NCI-H146 (cell line): ENCODE measurements around the gene ETFB.

ENCODE experiments used
- DNase-seq: peaks from one replicate; lab custom pipeline; 2025; lab: John Stamatoyannopoulos, UW

Gene ETFB

DNA sequence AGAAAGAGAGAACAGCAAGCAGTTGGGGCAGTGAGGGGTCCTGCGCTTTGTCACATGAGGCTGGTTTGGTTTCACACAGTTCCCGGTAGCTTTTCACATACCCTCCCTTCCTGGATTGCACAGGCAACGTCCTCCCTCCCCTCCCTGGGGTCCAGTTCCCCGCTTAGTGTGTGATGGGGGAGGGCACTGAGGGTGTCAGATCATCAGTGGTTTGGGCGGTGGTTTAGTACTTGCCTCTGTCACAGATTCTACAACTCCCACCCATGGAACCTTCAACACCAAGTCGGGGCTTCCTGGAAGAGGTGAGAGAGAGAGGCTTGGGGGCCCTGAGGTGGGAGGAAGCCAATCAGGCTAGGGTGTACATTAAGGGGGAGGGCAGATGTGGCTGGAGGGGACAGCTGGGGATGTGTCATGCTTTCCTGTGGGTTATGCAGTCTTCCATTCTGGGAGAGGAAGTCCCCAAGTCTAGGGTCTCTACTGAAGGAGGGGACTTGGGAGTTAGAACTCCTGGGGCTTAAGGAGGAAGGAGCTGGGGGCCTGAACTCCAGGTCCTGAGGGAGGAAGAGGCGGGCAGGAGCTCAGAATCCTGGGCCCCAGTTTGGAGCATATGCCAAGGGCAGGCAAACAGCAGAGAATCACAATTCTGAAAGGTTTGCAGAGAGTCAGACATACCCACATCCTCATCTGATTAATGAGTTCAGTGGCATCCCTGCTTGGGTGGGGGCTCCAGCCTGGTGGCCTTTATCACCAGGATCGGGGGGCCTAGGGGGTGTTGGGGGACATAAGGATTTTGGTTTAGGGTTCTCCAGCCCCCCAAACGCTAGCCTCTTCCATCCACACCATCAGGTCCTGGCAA is 6.7 kb upstream of the ETFB start, which contains the start of gene NKG7:
NKG7 (minus strand) TSS at position 6 of the 856 bp plus-strand sequence. CDS start 119 bp downstream, outside the sequence.
- no peak for DNase-seq

DNA sequence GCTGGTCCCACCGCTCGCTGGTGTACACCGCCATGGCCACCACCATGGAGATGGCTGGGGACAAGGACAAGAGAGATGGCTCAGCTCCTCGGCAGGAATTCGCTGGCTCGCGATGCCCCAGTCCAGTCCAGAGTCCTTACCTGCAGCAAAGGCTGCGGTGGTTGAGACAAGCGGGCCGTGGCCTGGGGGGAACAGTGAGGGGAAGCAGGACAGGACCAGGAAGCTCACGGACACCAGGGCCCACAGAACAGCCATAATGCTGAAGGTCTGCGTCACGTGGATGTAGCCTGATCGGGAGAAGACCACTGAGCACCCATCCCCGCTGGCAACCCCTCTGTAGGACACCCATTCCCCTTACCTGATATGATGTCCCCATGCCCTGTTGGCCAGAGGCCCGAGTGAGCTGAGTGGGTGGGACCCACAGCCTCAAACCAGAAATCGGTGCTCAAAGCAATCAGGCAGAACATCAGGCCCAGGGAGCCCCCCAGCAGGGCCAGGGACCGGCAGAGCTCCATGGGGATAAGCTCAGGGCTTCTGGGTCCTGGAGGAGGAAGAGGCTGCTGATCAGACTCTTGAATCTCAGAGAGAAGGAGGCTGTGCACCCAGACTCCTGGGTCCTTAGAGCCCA is 5.9 kb upstream of the ETFB start:
- no peak for DNase-seq

DNA sequence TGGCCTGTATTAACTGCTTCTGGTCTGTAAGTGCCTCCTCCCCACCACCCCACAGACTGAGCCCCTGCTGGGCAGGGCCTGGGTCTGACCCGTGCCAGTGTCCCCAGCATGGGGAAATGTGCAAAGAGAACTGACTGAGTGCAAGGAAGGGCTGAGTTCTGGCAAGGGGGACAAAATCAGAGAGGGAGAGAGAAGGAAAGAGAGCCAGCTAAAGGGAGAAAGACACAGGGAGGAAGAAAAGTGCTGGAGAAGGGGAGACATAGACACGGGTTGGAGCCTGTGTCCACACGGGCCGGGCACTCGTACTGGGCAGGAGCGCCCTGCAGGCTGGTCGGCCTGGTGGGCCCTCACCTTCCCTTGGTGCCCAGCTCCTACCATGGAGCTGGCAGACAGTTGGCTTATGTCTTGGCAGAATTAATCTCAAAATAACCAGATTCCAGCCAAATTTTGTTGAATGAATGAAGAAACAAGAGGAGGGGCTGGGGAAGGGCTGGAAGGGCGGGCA is 5.0 kb upstream of the ETFB start:
- DNase-seq, result no peak

DNA sequence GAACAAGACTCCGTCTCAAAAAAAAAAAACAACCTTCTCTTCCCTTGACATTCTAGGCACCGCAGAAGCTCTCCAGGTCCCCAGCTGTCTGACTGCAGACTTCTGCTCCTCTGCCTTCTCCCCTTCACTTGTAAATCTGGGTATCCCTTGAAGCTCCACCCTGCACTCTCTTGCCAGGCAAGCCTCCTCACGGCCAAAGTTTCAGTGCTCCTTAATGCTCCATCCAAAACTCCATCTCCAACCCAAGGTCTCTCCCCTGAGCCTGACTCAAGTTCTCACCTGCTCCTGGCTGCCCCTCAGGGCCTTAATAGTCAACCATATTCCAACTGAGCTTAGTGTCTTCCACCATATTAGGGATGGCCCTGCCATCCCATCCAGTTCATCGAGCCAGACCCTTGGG is 4.0 kb upstream of the ETFB start:
- DNase-seq, result no peak

DNA sequence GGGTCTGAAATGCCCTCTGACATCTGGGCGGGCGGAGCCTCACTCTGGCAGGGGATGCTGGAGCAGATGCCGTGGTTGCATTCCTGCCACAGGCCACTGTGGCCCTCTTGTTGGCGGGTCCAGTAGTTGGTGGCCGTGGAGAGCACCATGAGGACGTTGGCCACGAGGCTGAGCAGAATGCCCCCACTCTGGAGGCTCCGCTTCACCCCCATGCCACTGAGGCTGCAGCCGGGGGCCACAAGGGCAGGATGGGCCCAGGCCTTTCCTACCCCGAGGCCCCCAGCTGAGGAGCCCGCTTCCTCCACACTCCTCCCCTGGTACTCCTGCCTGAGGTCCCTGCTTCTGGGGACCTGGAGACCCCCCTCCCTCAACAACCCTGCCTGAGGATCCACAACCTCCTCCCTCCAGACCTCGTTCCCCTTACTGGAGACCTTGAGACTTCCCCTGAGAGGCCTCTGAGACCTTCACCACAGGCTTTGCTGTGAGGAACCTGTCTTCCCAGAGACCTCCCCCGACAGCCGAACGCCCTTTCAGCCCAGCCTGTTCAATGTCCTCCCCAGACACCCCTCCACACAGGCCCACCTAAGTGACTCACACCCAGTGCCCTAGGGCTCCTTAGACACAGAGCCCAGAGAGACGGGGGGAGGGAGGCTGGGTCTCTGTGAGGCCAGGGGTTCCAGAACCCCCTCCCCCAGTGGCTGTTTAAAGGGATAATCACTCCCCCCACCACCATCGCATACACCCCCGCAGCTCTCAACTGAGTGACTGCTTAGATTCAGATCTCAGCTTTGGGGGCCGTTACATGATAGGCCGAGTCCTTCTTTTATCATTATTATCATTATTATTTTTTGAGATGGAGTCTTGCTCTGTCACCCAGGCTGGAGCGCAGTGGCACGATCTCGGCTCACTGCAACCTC is 2.4 kb upstream of the ETFB start, which contains the start of gene CLDND2:
CLDND2 (minus strand) TSS at position 638 of the 917 bp plus-strand sequence; CDS start at position 212, 426 bp downstream.
- no peak for DNase-seq

DNA sequence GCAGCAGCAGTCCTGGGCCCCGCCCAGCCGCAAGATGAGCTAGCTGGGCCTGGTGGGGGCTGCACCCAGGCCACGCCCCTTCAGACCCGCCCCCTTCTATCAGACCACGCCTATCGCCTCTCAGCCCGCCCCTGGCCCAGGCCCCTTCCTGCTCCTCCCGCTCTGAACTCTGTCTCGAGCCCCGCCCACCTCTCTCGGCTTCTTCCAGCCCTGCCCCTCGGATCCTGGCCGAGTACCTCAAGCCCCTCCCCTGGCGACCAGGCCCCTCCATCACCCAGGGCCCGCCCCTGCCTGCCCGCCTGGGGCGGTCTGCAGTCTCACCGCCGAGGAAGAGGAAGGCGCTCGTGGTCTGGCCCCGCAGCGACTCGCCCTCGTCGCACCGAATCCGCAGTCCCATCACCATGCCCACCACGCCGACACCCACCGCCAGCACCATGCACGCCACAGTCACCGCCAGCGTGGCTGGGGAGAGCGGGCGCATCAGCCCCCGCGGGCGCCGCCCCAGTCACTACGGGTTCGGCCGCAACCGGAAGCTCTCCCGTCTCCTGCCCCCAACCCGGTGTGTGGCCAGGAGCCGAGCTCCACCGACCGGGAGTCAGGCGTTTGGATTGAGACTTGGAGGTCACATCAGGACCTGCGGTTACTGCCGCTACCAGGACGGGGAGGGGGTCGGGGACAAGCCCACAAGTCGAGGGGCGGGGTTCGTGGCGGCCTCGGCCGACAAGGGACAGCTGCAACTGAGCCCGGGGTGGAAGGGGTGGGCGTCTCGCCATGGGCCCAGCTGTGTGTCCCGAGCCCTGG is 1.6 kb upstream of the ETFB start:
- DNase-seq, result peak; percentile 19

DNA sequence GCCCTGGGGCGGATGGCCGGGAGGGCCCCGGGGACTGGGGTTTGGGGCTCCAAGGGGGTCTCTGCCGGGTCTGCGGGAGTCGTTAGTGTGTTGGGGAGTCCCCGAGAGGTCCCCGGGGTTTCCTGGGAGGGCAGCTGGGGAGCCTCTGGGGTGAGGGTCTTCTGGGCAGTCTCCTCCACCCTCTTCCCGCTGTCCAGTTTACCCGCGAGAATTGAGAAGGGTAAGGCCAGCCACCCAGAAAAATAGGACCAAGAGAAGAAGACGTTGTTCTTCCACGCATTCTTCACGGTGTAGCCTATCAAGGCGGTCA is 1.0 kb upstream of the ETFB start:
- DNase-seq, result no peak

DNA sequence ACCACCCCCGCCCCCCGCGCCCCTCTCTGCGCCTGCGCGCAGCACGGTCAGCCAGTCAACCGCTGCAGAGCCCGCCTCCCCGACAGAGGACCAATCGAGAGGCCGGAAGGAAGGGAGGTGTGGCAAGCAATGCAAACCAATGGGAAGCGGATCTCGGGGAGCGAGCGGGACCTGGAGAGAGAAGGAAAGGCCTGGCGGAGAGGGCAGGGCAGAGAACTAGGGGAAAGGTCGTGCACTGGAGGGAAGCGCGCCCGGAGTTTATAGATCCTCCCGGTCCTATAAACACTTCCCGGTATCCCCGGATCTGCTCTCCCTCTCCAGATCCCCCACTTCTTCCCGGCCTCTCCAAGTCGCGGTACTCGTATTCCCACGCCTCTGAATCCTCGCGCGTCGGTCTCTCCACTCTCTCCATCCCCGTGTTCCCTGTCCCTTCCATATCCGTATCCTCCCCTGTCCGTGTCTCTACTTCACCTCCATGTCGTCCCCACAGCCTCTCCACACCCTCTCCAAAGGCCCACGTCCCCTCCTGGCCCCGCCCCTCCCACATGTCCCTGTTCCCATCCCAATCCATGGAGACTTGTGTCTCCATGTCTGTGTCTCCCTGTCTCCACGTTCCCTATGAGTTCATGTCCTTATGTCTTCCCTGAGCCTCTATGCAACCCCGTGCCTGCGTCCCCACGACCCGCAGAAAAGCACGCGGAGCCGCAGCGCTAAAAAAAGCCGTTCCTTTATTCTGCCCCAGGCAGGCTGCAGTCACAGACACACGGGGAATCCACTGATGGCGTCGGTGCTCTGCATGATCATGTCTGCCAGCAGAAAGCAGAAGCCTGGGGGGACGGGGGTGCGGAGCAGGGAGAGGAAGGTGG is 434 bp upstream of the ETFB start:
- DNase-seq, result peak; percentile 74

DNA sequence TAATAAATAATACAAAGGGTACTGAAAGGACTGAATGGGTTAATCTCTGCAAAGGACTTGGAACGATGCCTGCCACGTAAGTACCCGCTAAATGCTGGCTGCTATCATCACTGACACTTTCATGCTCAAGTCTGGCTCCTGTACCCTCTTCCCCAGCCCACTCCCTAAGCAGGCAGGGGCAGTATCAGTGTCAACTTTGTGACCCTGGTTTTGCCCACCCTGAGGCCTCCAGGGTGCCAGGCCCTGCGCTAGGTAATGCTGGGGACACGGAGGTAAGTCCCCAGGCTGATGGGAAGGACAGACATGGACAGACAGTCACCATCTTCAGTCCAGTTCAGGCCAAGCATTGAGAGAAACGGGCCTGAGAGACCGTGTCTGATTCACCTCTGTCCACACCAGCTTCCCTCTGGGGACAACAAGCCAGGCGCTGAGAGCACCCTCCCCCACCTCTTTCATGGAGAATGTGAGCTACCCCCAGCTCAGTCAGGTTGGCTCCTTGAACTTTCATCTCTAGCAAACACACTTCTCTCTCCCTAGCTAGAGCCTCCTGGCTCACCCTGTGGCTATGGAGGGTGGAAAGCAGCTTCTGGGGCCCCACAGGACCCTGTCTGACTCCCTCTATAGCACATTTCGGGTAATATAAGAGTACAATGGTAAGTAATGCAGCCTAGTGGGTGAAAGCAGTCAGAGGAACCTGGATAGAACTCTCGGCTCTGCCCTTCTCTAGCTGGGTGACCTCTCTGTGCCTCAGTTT is 800 bp downstream of the ETFB start:
- no peak for DNase-seq

DNA sequence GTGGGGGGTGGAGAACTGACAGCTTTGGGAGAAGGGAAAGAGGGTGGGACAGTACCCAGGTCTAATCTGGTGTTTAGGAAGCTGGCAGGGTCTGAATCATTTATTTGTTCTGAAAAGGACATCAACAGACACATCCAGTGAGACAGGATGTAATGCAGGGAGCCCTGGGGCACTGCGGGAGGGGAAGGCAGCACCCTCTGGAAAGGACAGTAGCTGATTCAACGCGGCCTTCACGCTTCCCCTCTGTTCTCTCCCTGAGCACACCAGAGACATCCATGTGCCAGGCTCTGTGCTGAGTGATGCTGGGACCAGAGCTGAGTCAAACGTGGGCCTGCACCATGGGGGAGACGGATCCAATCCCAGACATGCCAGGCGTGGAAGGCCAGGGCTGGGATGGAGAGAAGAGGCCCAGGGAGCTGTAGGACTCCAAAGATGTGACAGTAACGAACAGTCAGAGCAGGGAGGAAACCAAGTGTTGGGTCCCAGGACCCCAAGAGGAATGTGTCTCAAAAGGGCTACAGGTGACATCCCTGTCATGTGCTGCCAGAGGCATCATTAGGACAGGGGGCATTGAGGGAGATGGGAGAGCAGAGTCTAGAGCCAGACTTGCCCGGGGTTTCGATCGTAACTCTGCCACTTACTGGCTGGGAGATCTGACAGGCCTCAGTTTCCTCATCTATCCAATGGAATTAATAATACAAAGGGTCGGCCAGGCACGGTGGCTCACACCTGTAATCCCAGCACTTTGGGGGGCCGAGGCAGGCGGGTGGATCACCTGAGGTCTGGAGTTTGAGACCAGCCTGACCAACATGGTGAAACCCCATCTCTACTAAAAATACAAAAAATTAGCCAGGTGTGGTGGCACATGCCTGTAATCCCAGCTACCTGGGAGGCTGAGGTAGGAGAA is 1.7 kb downstream of the ETFB start:
- no peak for DNase-seq

DNA sequence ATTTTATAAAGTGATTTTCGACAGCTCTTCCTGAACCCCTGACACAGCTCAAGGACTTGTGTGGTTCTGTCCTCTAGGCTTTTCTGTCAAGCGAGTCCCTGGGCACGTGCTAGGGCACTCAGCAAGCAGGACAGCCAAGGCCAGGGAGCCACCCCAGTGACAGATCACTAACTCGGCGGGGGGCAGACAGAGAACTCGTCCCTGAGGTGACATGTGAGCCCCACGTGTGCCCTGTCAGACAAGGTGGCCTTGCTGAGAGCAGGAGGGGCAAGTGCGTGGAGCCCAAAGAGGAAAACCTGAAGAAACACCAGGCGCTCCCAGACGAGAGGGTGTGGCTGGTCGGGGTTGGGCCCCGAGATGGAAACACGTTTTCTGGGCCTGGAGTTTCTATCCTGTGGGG is 4.9 kb downstream of the ETFB start:
- DNase-seq, result no peak

DNA sequence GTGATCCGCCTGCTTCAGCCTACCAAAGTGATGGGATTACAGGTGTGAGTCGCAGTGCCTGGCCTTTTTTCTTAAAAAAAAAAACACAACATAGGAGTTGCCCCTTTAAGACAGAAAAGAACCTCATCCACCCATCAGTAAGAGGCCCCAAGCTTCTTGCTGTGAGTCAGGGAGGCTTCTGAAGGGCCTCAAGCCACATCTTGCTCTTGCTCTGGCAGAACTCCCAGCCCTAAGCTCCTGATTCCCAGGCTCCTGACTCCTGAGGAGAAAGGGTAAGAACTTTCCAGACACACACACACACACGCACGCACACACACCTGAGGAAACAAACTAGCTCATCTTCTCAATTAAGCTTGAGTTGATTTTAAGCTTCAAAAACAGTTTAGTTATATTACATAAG is 6.9 kb downstream of the ETFB start:
- no peak for DNase-seq

DNA sequence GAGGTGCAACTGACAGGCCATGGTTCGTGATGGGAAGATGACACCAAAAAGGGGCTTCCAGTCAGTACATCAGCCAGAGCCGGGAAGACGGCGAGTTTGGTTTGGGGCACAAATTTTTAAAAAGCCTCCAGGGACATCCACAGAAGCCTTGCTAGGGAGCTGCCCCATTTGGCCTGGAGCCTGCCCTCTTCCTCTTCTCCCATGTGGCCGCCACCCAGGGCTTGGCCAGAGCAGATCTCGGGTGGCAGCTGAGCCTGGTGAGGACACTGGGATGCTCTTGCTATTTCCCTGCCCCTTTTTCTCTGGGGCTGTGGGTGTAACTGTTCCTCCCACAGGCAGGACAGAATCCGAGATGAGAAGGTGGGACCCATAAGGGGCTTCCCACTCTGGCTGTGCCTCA is 8.2 kb downstream of the ETFB start:
- no peak for DNase-seq

DNA sequence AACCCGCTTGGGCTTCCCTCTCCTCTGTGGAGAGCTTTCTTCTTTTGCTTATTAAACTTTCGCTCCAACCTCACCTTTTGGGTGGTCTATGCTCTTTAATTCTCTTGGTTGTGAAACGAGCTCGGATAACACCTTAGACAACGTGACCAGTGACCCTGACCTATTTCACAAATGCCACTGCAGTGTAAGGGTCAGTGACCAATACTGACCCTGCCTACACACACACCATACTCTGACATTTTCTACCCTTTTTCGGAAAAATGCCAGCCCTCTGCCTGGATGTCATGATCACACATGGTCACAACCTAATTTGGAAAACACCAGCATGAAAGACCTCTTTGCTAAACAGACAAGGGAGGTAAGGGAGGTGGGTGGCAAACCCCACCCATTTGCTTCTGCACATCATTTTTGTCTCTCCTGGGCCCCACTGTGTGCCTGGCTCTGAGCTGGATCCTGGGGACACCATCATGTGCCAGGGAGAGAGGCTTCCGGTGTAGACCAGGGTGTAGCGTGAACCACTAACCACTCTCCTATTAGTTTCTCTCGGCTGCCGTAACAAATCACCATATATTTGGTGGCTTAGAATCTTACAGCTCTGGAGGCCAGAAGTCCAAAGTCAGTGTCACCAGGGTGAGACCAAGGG is 9.9 kb downstream of the ETFB start:
- no peak for DNase-seq

DNA sequence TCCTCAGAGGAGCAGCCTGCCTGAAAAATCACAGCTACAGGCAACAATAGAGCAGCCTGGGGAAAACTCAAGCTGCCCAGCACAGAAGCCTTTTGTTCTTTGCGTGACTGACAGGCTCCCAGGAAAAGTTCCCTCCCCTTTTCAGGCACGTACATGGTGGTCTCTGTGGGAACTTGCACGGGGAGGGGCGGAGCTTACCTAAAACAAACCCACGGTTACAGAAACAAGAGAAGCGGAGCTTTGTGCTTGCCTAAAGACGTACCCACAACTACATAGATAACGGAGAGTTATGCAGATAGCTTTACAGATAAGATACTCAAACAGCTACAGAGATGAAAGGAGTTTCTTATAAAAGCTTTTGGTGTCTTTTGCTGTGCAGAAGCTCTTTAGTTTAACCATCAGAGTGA is 11.4 kb downstream of the ETFB start:
- DNase-seq, result no peak

DNA sequence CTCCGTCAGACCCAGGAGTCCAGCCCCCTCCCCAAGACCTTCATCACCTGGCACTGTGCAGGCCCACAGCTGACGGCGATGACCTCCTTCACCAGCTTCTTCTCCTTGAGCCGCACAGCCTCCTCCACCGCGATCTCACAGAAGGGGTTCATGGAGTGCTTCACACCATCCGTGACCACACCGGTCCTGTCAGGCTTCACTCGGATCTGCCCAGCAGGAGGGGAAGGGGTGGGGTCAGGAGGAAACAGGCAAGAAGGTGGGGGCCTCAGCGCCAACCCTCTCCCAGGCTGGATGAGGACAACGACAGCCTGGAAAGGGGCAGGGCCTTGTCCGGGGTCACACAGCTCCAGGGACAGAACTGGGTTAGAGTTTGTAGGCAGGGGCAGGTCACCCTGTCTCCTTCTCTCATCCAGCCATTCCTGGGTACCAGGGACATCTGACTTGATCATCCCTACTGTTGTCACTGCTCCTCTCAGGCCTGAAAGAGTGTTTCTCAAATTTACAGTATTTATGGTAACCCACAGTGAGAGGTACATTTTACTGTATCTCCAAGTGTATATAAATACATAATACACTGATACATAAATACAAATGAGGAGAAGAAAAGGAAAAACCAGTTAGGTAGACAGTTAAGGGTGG is 12.0 kb downstream of the ETFB start:
- no peak for DNase-seq

DNA sequence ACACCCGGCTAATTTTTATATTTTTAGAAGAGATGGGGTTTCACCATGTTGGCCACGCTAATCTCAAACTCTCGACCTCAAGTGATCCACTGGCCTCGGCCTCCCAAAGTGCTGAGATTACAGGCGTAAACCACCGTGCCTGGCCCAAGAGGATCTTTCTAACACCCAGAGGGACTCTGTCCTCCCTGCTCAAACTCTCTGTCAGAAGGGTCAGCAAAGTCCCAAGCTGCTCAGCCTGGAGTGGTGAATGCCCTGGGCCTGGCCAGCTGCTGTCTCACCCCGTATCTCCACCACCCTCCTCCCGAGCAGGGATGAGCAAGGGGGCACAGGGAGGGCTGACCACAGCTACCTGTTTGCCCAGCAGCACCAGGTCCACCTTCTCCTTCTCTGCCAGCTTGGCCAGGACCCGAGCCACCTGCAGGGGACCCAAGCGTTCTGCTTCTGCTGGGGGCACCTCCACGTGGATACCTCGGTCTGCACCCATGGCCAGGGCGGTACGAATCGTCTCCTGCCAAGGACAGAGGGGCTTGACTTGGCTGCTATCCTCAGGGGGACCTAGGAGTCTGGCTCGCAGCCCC is 13.3 kb downstream of the ETFB start:
- no peak for DNase-seq
